HepG2 (cell line): ENCODE results near the gene ADAMTSL3. TPM values are rescaled to one million over a fixed set of nuclear protein-coding genes. Genes with fewer than 3 reads are reported as not detected.

Source experiments
- ATAC-seq: fragments of 200-7000 bp; cut with Tn5 transposase; 3 replicates; pipeline ENCODE4 v1.9.1; 2020; ENCODE audit warnings: mild to moderate bottlenecking, moderate library complexity
- BruUV-seq: library from RNA; stranded (reverse); fragments of 400-500 nt; replicated peaks from 2 replicates; lab custom pipeline; 2021; lab: Mats Ljungman, UMichigan
- CTCF ChIA-PET: fragments of 300-600 bp; formaldehyde crosslinking; extraction: SDS; loops from one replicate; lab custom pipeline; 2021; ENCODE audit warnings: low total read pairs, inconsistent platforms, low intra/inter-chr PET ratio; lab: Yijun Ruan, JAX
- POLR2A ChIA-PET: fragments of 350-600 bp; sonication (Branson Sonifier 250); formaldehyde crosslinking; loops from one replicate; lab custom pipeline; 2020; ENCODE audit warnings: antibody characterized with exemption, inconsistent platforms; lab: Yijun Ruan, JAX
- DNase-seq: peaks from one replicate; pipeline ENCODE4 v3.0.0-alpha.2; 2015; ENCODE audit warnings: low spot score
- FAIRE-seq: peaks from 3 replicates; lab custom pipeline; 2011; peaks lifted over from hg19 to GRCh38; lab: Jason Lieb, UNC
- H2AFZ ChIP-seq: one replicate; pipeline ENCODE4 v1.6.1; 2011; ENCODE audit warnings: low read length, inconsistent platforms
- H3K27ac ChIP-seq: fragments of 300-600 bp; 3 replicates; pipeline ENCODE4 v1.8.0; 2011; ENCODE audit warnings: mixed run types, mild to moderate bottlenecking, mixed read lengths, low read length, inconsistent platforms; ENCODE audit not compliant: insufficient read depth; ENCODE audit errors: extremely low read length
- H3K27me3 ChIP-seq, 2 experiments: fragments of 200-600 bp in 1 of 2; 2 replicates in 1 of 2; 3 replicates in 1 of 2; pipeline versions ENCODE4 v1.6.0 to v1.8.0; 2011; ENCODE audit warnings: low read length in 2 of 2, mild to moderate bottlenecking in 2 of 2, moderate library complexity in 2 of 2, inconsistent platforms in 1 of 2; ENCODE audit not compliant: insufficient read depth in 2 of 2, control insufficient read depth in 1 of 2
- H3K36me3 ChIP-seq, 2 experiments: fragments of 200-600 bp in 1 of 2; replicated peaks in 1 of 2; 2 replicates in 1 of 2; 3 replicates in 1 of 2; pipeline versions ENCODE4 v1.5.1 to v1.8.0; 2011; ENCODE audit warnings: low read length in 2 of 2, inconsistent platforms in 1 of 2; ENCODE audit not compliant: insufficient read depth in 2 of 2, control insufficient read depth in 1 of 2
- H3K4me1 ChIP-seq: 2 replicates; pipeline ENCODE4 v1.5.1; 2012; ENCODE audit warnings: low read length, inconsistent platforms; ENCODE audit not compliant: insufficient read depth
- H3K4me2 ChIP-seq: 2 replicates; pipeline ENCODE4 v1.6.0; 2011; ENCODE audit warnings: low read depth, low read length, inconsistent platforms
- H3K4me3 ChIP-seq, 3 experiments: fragments of 200-600 bp in 1 of 3; sonication (generic), shearing (Covaris generic) in 1 of 3; replicated peaks in 1 of 3; 2 replicates each; pipeline ENCODE4 v1.5.1; 2011 to 2016; ENCODE audit warnings: low read length in 3 of 3, inconsistent platforms in 2 of 3, low read depth in 2 of 3, mild to moderate bottlenecking in 2 of 3, control low read depth in 1 of 3, mixed read lengths in 1 of 3; ENCODE audit not compliant: insufficient read depth in 1 of 3
- H3K79me2 ChIP-seq: one replicate; pipeline ENCODE4 v1.6.1; 2011; ENCODE audit warnings: low read length, inconsistent platforms; ENCODE audit not compliant: insufficient read depth
- H3K9ac ChIP-seq: 2 replicates; pipeline ENCODE4 v1.6.0; 2011; ENCODE audit warnings: mild to moderate bottlenecking, low read depth, low read length, inconsistent platforms; ENCODE audit not compliant: insufficient read depth
- H3K9me3 ChIP-seq: 2 replicates; pipeline ENCODE4 v1.5.1; 2012; ENCODE audit warnings: mild to moderate bottlenecking, low read length
- H4K20me1 ChIP-seq: 2 replicates; pipeline ENCODE4 v1.6.0; 2011; ENCODE audit warnings: inconsistent platforms, mild to moderate bottlenecking, low read length, moderate library complexity; ENCODE audit not compliant: insufficient read depth
- MATR3 ChIP-seq: sonication (generic); formaldehyde crosslinking; IDR thresholded peaks from 2 replicates; pipeline ENCODE4 v1.4.0; 2020; ENCODE audit warnings: missing genetic modification reagents
- PPARG ChIP-seq: conservative IDR thresholded peaks from 2 replicates; pipeline ENCODE4 v1.6.1; 2016; ENCODE audit warnings: missing biosample characterization, missing genetic modification reagents
- SOX5 ChIP-seq: IDR thresholded peaks from 2 replicates; pipeline ENCODE4 v1.6.1; 2016; ENCODE audit warnings: borderline replicate concordance
- ZNF230 ChIP-seq: sonication (generic); formaldehyde crosslinking; IDR thresholded peaks from 2 replicates; pipeline ENCODE4 v1.4.0; 2020; ENCODE audit warnings: mild to moderate bottlenecking, missing genetic modification reagents
- ZNF3 ChIP-seq: IDR thresholded peaks from 2 replicates; pipeline ENCODE4 v1.7.0; 2017; ENCODE audit warnings: inconsistent platforms
- ZNF660 ChIP-seq: sonication (generic); formaldehyde crosslinking; IDR thresholded peaks from 2 replicates; pipeline ENCODE4 v1.5.1; 2020; ENCODE audit warnings: mild to moderate bottlenecking, low read depth, missing genetic modification reagents, borderline replicate concordance
- WGBS: methylation state at CpG from one replicate; pipeline ENCODE4 v1.1.6; 2017; ENCODE audit warnings: low lambda C conversion rate; 5-methylcytosine and 5-hydroxymethylcytosine counted together
- in situ Hi-C: cut with HindIII; loops from 2 replicates; pipeline ENCODE4 v1.10.0; 2017; ENCODE audit warnings: low pct_unique_long_range_greater_than_20kb; ENCODE audit not compliant: extremely low pct_ligation_motif_present
- intact Hi-C: fragments of 100-400 bp; cut with micrococcal nuclease; formaldehyde crosslinking; loops from one replicate; pipeline ENCODE4 v1.10.0; 2022; ENCODE audit not compliant: unreplicated experiment
- polyA plus RNA-seq, 8 experiments: library from polyadenylated mRNA; depleted of rRNA in 3 of 8; stranded (reverse) in 7 of 8; unstranded in 1 of 8; fragments of >200 nt; fragmentation: Illumina TruSeq in 4 of 8; extraction: Trizol in 4 of 8; gene quantifications; 2 replicates each; pipeline versions ENCODE4 v1.2.1 to v1.2.3, GENCODE V29; 2011 to 2016; ENCODE audit warnings: low read depth in 4 of 8, missing spikeins in 1 of 8, mixed read lengths in 1 of 8; ENCODE audit not compliant: insufficient read depth in 1 of 8
- total RNA-seq, 5 experiments: library from RNA; depleted of rRNA; stranded (reverse); fragments of >200 nt; fragmentation: Illumina TruSeq; extraction: Trizol; gene quantifications; 2 replicates each; pipeline ENCODE4 v1.2.3, GENCODE V29; 2016; ENCODE audit warnings: low read depth in 1 of 5
- TF ChIP-seq, protein P1 (sequence below): sonication (generic); formaldehyde crosslinking; IDR thresholded peaks from 2 replicates; pipeline ENCODE4 v1.4.0; 2020; ENCODE audit warnings: missing genetic modification reagents
- TF ChIP-seq, protein P2 (sequence below): sonication (generic); formaldehyde crosslinking; IDR thresholded peaks from 2 replicates; pipeline ENCODE4 v1.5.1; 2020; ENCODE audit warnings: missing genetic modification reagents, mild to moderate bottlenecking, borderline replicate concordance

Gene ADAMTSL3
- total and polyA plus RNA-seq, 2 of the 13 experiments (the other 11 are each of a cell fraction or from before 2014, with no cell fraction given) = 0.04 to 0.09 TPM

DNA sequence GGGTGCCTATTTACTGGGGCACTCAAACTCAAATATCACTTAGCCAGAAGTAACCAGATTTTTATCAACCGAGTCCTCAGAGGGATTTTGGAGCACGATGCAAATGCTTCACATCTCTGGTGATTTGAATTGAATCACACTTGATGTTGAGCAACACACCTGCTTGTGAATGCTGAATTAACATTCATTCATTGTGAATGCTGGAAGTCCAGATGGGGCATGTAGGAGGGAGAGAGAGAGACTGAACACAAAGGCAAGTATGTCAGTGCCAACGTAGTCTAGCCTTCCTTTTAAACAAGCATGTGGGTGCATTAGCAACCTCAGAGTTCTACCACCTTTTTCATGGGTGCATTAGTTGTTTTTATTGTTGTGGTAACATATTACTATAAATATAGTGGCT is 156.2 kb downstream of the ADAMTSL3 start:
- DNase-seq = no peak
- Histone ChIP-seq H4K20me1 (no peaks in the 10 kb centered on the region), H3K27ac (no peak overlapping the region), H3K4me2 (no peak overlapping the region), H3K4me1 (no peaks in the 10 kb centered on the region), H3K79me2 (no peaks in the 10 kb centered on the region), H2AFZ (no peak overlapping the region), H3K36me3 (no peaks in the 10 kb centered on the region), H3K9me3 (0 out of 2 replicates have a peak, but pooled peaks cover 4% of the 10 kb centered on the region), H3K27me3 (no peaks in the 10 kb centered on the region), H3K4me3 (no peak overlapping the region), H3K9ac (no peak overlapping the region)
- intact Hi-C loops = no loop called here
- CTCF ChIA-PET = no interaction called here
- no TSS peak for BruUV-seq
- FAIRE-seq = no peak
- in situ Hi-C loops = no loop called here
- 1% methylated on average over 3 of the region's 3 CpGs for WGBS
- ATAC-seq = no peak
- TF ChIP-seq ZNF230 (CRISPR knock-in tag) = no peak
- no peak for TF ChIP-seq ZNF3 (CRISPR knock-in tag)
- TF ChIP-seq ZNF660 (CRISPR knock-in tag) = no peak
- POLR2A ChIA-PET = no interaction called here

DNA sequence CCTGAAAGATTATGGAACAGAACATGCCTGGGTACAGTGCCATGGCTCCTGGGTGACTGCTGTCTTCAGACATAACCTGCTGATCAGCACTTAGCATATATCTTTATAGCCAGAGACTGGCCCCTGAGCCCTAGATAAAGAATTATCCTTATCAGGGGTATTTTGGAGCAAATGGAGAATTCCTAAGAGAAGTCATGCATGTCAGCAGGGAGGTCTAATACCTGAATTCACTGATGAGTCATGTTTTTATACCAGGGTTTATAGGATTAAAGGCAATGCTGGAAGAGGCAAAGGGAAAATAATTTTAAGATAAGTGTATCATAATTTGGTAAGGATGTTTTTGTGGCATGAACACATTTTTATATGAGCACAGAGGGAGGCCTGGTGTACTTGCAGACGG is 159.8 kb downstream of the ADAMTSL3 start:
- BruUV-seq = no TSS peak
- no CpG with 5 or more reads among the region's 1 CpG for WGBS
- FAIRE-seq (no peak), DNase-seq (no peak), ATAC-seq (no peak)
- intact Hi-C loops (no loop called here), in situ Hi-C loops (no loop called here)
- Histone ChIP-seq H3K79me2 (no peaks in the 10 kb centered on the region), H3K4me1 (no peaks in the 10 kb centered on the region), H3K4me3 (no peak overlapping the region), H3K36me3 (no peaks in the 10 kb centered on the region), H2AFZ (no peak overlapping the region), H4K20me1 (no peaks in the 10 kb centered on the region), H3K27me3 (no peaks in the 10 kb centered on the region), H3K4me2 (no peak overlapping the region), H3K9me3 (no peaks in the 10 kb centered on the region), H3K9ac (no peak overlapping the region), H3K27ac (no peak overlapping the region)
- no peak for TF ChIP-seq MATR3 (CRISPR knock-in tag)
- no peak for TF ChIP-seq PPARG (CRISPR knock-in tag)
- TF ChIP-seq, protein P1, sequence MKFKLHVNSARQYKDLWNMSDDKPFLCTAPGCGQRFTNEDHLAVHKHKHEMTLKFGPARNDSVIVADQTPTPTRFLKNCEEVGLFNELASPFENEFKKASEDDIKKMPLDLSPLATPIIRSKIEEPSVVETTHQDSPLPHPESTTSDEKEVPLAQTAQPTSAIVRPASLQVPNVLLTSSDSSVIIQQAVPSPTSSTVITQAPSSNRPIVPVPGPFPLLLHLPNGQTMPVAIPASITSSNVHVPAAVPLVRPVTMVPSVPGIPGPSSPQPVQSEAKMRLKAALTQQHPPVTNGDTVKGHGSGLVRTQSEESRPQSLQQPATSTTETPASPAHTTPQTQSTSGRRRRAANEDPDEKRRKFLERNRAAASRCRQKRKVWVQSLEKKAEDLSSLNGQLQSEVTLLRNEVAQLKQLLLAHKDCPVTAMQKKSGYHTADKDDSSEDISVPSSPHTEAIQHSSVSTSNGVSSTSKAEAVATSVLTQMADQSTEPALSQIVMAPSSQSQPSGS (CRISPR knock-in tag) = no peak
- TF ChIP-seq, protein P2, sequence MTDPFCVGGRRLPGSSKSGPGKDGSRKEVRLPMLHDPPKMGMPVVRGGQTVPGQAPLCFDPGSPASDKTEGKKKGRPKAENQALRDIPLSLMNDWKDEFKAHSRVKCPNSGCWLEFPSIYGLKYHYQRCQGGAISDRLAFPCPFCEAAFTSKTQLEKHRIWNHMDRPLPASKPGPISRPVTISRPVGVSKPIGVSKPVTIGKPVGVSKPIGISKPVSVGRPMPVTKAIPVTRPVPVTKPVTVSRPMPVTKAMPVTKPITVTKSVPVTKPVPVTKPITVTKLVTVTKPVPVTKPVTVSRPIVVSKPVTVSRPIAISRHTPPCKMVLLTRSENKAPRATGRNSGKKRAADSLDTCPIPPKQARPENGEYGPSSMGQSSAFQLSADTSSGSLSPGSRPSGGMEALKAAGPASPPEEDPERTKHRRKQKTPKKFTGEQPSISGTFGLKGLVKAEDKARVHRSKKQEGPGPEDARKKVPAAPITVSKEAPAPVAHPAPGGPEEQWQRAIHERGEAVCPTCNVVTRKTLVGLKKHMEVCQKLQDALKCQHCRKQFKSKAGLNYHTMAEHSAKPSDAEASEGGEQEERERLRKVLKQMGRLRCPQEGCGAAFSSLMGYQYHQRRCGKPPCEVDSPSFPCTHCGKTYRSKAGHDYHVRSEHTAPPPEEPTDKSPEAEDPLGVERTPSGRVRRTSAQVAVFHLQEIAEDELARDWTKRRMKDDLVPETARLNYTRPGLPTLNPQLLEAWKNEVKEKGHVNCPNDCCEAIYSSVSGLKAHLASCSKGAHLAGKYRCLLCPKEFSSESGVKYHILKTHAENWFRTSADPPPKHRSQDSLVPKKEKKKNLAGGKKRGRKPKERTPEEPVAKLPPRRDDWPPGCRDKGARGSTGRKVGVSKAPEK (CRISPR knock-in tag) = no peak
- no peak for TF ChIP-seq SOX5
- ChIA-PET CTCF (no interaction called here), POLR2A (no interaction called here)
